SW480 (cell line): Measurements from ENCODE around the gene OOSP2.
"Not testable (repeated sequence)": the region's sequence is repeated elsewhere in the genome, so short reads cannot be mapped to it uniquely, and the experiment has no call there.

Experiments
- DNase-seq: peaks from one replicate; pipeline ENCODE4 v3.0.0-alpha.2; 2016; ENCODE audit warnings: low spot score

Gene OOSP2, protein sequence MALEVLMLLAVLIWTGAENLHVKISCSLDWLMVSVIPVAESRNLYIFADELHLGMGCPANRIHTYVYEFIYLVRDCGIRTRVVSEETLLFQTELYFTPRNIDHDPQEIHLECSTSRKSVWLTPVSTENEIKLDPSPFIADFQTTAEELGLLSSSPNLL

DNA sequence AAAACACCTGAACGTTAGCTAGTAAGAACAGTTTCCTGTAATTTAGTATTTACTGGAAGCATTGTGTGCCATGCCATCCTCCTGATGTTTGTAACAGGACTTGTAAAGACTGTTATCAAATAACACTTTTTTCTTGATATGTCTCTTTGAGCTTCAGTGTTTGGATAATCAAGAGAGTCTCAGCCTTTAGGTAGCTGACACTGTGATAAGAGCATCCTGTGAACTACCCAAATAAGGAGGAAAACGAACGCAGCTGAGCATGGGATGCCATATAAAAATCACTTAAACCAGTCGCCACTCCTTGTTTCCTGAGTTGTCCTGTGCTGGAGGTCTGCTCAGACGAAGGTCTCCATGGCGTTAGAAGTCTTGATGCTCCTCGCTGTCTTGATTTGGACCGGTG is at the start of gene OOSP2:
OOSP2 (plus strand) TSS at position 301 of the 400 bp plus-strand sequence; CDS start at position 352, 51 bp downstream.
- no peak for DNase-seq

DNA sequence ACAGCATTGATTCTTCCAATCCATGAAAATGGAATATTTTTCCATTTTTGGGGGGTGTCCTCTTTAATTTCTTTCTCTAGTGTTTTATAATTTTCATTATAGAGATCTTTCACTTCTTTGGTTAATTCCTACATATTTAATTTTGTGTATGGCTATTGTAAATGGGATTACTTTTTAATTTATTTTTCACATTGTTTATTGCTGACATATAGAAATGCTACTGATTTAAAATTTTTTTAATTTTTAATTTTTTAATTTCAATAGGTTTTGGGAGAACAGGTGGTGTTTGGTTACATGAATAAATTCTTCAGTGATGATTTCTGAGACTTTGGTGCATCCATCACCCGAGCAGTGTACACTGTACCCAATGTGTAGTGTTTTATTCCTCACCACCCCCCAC is 49.8 kb upstream of the OOSP2 start:
- no peak for DNase-seq

DNA sequence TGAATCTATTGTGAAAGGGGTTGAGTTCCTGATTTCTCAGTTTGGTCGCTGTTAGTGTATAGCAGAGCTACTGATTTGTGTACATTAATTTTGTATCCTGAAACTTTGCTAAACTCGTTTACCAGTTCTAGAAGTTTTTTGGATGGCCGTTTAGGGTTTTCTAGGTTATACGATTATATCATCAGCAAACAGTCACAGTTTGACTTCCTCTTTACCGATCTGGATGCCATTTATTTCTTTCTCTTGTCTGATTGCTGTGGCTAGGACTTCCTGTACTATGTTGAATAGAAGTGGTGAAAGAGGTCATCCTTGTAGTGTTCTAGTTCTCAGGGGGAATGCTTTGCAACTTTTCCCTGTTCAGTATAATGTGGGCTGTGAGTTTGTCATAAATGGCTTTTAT is 47.8 kb upstream of the OOSP2 start:
- DNase-seq: no peak

DNA sequence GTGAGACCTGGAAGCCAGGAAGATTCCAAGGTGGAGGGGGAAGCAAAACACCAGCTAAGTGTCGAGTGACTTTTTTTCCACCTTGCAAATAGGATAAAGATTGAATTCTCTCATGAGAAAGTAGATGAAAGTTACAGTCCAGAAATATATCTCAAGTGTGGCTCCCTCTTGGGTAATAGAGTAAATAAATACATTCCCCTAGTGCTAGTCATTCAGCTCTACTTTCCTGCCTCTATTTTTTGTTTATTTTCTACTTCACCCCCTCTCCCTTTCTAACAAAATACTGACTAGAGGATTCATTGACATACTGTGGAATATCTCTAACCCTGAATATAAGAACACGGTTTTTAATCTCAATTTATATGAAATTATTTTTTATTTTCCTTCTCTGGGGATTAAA is 42.4 kb upstream of the OOSP2 start:
- DNase-seq: no peak

DNA sequence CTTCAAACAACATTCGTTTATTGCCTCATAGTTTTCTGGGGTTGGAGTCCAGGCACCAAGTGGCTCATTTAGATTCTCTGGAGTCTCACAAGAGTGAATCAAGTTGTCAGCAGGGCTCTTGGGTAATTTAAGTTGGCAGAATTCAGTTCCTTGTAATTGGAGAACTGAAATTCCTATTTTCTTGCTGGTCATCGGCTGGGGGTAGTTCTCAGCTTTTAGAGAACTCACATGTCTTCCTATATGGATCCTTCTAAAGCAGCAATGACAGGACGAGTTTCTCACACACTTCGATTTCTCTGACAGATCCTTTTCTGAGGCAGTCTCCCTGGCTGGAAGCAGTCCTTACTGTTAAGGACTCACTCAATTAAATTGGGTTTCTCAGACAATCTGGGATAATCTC is 40.5 kb upstream of the OOSP2 start:
- DNase-seq: no peak

DNA sequence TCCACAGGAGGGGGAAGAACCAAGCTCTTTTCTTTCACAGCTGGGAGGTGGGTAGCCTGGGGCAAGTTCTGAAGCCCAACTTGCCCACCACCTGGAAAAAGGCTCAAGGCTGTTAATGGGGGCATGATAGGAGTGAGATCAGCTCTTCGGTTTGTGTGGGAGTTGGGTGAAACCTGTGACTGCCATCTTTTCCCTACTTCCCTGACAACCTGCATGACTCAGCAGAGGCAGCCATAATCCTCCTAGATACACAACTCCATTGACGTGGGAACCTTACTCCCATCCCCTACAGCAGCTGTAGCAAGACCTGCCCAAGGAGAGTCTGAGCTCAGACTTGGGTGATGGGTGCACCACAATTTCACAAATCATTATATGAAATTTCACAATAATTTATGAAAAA is 36.5 kb upstream of the OOSP2 start:
- DNase-seq: no peak

DNA sequence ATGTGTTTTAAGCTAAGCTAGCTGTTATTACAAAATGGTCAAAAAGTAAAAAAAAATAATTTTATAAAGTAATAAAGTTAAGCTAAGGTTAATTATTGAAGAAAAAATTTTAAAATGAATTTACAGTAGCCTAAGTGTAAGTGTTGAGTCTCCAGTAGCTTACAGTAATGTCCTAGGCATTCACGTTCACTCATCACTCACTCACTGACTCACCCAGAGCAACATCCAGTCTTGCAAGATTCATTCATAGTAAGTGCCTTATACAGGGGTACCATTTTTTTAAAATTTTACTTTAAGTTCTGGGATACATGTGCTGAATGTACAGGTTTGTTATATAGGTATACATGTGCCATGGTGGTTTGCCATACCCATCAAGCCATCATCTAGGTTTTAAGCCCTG is 34.8 kb upstream of the OOSP2 start:
- no peak for DNase-seq

DNA sequence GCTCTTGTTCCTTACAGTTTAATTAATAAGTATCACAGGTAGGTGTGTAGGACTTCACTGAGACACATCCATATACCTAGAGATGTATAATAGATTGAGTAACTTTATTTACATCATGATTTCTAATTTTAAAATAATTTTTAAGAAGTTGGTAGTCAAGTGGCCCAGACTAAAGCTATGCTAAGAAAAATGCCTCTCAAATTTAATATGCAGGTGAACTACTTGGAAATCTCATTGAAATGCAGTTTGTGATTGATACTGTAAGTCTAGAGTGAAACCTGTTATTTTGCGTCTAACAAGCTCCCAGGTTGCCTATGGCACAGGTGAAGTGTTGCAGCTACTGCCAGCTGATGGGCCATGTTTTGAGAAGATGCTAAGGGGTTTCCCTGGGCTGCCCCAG is 23.3 kb upstream of the OOSP2 start, which contains the start of gene OOSP4B:
OOSP4B (plus strand) TSS at position 301 of the 400 bp plus-strand sequence.
- no peak for DNase-seq

DNA sequence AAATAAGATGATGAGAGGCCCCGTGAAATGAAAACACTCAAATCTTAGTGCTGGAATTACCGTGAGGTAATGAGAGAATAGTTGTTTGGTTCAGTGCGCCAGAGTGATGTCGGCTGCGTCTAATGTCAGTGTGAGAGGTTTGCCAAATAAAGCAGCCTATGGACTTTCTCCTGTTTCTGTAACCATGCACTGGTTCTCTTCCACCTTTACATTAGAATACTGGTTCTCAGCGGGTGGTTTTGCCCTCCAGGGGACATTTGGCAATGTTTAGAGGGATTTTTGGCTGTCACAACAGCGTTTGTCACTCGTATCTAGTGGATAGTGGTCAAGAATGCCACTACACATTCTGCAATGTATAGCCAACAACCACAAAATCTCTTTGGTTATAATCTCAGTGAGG is 22.2 kb upstream of the OOSP2 start:
- no peak for DNase-seq

DNA sequence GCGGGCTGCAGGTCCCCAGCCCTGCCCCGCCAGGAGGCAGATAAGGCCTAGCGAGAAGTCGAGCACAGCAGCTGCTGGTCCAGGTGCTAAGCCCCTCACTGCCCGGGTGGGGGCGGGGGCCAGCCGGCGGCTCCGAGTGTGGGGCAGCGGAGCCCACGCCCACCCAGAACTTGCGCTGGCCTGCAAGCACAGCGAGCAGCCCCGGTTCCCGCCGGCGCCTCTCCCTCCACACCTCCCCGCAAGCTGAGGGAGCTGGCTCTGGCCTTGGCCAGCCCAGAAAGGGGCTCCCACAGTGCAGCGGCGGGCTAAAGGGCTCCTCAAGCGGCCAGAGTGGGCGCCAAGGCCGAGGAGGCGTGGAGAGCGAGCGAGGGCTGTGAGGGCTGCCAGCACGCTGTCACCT is 19.8 kb upstream of the OOSP2 start:
- not testable (repeated sequence) for DNase-seq

DNA sequence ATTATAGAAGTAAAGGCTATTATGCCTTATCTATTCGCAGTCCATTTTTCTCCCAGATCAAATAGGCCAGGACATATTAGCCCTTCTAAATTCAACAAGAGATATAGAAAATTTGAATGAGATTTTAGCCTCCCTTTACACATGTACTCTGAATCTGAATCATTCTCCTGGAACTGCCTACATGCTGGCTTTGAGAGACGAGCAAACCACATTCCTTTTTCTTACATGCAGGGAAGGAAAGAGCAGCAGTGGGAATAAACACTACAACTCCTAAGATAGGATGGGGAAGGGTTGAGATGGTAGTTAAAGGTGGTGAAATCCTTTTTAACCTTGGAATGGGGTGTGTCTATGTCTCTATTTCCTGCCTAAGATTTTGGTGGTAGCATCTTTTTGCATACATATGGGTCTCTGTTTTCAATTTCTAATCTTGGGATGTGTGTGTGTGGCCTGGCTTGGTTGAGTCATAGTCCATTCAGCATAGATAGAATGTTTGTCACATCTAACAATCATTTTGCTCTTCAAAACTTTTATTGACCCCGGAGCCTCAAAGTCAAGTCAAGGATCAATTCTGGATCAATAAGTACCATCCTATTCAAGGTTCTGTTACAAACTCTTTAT is 11.1 kb upstream of the OOSP2 start:
- DNase-seq: no peak

DNA sequence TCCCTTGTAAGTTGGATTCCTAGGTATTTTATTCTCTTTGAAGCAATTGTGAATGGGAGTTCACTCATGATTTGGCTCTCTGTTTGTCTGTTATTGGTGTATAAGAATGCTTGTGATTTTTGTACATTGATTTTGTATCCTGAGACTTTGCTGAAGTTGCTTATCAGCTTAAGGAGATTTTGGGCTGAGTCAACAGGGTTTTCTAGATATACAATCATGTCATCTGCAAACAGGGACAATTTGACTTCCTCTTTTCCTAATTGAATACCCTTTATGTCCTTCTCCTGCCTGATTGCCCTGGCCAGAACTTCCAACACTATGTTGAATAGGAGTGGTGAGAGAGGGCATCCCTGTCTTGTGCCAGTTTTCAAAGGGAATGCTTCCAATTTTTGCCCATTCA is 10.2 kb downstream of the OOSP2 start:
- not testable (repeated sequence) for DNase-seq

DNA sequence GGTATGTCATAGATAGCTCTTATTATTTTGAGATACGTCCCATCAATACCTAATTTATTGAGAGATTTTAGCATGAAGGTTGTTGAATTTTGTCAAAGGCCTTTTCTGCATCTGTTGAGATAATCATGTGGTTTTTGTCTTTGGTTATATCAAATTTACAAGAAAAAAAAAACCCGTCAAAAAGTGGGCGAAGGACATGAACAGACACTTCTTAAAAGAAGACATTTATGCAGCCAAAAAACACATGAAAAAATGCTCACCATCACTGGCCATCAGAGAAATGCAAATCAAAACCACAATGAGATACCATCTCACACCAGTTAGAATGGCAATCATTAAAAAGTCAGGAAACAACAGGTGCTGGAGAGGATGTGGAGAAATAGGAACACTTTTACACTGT is 10.6 kb downstream of the OOSP2 start:
- not testable (repeated sequence) for DNase-seq

DNA sequence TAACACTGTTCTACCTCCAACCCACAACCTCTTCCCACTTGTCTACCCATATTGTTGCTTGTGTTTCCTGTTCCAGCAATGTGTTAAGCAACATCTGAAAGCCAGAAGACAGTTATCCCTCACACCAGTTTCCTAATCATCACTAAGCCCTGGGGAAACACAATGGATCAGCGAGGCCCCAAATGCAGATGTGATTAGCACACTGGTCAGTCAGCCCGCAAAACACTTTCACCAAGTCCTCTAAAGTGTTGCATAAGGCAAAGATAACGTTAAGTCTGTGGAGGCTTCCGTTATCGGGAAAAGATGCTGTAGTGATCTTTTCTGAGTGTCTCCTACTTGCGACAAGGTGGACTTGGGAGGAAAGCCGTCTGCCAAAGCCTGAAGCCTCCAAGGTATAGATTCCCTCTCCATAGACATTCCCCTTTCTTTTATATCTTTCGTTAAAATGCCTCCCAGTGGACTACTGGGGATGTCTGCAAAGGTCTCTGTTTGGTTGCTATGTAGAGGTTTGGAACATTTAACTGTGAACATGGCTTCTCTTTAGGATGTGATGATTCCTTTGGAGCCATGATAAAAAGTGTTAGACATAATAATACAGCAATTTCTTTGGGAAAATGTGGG is 16.2 kb downstream of the OOSP2 start, which contains the start of gene MS4A3:
MS4A3 (plus strand) TSS at position 317 of the 621 bp plus-strand sequence. CDS start 4,496 bp downstream, outside the sequence.
- no peak for DNase-seq

DNA sequence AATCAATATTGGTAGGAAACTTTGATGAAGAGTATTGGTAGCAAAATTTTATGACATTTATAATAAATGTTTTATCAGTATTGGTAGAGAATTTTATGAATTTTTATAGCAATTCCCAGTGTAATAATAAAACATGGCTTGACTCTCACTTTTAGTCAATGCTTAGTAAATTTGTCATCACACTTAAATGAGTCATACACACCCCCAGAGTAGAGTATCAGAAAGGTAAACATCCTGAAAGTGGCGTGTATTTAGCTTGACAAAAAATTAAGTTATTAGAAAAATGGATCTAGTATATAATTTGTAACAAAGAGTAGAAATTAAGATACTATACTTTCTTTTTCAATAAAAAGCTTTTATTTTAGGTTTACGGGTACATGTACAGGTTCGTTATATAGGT is 18.8 kb downstream of the OOSP2 start:
- no peak for DNase-seq

DNA sequence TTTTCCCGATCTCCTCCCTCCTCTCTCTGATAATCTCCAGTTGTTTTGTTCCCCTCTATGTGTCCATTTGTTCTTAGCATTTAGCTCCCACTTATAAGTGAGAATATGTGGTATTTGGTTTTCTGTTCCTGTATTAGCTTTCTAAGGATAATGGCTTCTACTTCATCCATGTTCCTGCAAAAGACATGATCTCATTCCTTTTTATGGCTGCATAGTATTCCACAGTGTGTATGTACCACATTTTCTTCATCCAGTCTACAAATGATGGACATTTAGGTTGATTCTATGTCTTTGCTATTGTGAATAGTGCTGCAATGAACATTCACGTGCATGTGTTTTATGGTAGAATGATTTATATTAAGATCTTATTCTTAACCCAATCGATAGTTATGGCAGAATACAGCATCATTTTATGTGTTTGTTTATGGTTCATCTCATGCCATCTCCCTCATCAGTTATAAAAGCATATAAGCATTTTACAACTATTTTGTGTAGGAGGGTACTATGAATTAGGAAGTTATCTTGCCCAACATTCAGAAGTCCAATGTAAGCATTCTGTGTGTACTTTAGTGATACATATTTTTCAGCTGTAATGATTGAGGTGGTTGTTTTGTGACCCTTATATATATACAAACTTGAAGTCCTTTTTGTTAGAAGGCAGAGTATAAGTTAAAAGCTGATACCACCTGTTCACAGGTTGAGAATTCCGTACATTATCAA is 19.5 kb downstream of the OOSP2 start:
- no peak for DNase-seq

DNA sequence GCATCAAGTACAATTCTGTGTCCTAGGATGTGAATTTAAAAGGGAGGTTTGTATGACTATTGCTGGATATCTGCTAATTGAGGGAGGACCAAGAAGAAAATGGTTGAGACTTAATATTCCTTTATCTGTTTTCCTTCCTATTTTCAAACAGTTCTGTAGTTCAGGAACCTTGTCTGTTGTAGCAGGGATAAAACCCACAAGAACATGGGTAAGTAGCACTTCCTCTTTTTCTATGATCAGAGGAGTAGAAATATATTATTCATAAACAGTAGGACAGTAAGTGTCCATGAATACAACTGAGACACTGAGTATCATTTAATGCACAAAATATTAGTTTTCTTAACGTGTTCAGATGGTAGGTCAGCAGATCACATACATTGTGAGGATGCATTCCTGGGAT is 23.9 kb downstream of the OOSP2 start:
- no peak for DNase-seq

DNA sequence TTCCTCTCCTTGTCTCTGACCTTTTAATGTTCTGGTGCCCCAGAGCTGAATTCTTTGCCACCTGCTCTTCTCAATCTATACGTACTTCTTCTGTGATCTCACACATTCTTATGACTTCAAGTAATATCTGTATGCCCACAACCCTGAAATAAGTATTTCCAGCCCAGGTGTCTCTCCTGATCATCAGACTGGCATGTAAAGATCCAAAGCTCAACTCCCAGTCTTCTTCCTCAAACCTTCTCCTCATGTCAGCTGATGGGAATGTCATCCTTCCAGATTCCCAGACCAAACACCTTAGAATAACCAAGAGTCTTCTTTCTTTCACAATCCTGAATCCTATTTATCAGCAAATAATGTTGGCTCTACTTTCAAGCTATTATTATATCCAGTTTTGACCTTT is 25.6 kb downstream of the OOSP2 start:
- no peak for DNase-seq

DNA sequence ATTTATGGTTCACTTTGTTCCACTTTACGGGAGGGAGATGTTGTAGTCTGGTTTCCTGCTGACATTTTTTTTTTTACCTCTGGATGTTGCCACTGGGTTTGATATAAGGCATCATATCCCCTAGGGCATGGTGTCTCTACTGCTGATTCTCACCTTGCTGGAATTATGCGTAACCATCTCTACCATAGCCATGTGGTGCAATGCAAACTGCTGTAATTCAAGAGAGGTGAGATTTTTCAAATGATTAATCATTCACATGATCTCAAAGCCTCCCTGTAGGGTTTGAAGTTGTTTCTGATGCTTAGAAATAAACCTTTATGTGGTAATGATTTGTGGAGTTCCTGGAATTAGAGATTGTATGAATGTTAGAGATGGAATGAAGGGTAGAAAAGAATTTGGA is 29.2 kb downstream of the OOSP2 start:
- no peak for DNase-seq

DNA sequence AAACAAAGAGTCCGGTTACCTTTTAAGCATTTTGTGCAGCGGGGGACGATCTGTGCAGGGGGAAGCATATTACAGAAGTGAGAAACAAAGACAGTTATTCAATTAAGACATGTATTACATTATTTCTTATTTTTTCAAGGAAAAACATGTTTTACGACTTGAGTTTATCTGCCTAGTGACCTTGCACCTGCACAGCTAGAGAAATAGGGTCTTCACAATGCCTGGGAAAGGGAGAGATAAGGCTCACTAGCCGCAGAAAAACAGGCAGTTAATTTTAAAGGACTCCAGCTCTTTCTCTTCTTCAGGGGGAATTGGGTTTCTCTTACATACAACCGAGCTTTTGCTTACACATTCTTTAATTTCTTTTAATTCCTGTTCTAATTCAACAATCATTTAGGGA is 31.4 kb downstream of the OOSP2 start:
- not testable (repeated sequence) for DNase-seq

DNA sequence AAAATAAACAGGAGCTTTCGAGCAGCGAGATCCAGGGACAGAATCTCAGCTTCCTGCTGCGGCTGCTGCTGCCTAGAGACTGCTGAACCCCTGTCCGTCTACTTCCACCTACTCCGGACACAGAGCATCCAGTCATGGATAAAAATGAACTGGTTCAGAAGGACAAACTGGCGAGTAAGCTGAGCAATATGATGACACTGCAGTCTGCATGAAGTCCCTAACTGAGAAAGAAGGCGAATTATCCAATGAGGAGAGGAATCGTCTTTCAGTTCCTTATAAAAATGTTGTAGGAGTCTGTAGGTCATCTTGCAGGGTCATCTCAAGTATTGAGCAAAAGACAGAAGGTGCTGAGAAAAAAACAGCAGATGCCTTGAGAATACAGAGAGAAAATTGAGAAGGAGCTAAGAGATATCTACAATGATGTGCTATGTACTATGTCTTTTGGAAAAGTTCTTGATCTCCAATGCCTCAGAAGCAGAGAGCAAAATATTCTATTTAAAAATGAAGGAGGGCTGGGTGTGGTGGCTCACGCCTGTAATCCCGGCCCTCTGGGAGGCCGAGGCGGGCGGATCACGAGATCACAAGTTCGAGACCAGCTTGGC is 37.1 kb downstream of the OOSP2 start:
- no peak for DNase-seq

DNA sequence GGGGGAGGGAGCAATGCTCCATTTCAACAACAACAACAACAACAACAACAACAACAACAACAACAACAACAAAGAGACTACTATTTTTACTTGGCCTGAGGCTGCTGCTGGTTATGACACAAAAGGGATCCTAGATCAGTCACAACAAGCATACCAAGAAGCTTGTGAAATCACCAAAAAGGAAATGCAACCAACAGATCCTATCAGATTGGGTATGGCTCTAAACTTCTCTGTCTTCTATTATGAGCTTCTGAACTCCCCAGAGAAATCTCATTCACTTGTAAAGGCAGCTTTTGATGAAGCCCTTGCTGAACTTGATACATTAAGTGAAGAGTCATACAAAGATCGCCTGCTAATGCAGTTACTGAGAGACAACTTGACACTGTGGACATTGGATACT is 37.8 kb downstream of the OOSP2 start:
- DNase-seq: no peak

DNA sequence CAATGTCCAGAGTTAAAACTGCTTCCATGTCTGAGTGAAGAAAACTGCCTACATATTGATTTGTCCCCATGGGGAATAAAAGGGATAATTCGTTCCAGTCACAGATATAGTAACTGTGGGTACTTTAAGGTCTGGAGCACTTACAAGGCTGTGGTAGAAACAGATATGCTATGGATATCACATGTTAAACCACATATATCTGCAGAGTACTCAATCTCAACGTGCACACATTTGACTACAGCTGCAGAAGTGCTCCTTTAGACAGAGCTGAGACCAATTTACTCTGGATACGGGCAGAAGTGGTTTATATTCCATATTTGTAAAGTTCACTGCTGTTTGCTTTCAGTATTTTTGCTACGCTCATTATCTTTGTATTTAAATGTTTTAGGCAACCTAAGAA is 38.5 kb downstream of the OOSP2 start:
- no peak for DNase-seq
